GM11168 (cell line): ENCODE data around the gene PRSS8.
"Not testable (repeated sequence)": the region's sequence is repeated elsewhere in the genome, so short reads cannot be mapped to it uniquely, and the experiment has no call there.

ENCODE experiments used
- in situ Hi-C: fragments of 300-500 bp; cut with MboI; formaldehyde crosslinking; loops from one replicate; pipeline ENCODE4 v1.12.0; 2022; ENCODE audit warnings: low sequenced_read_pairs; ENCODE audit not compliant: unreplicated experiment

The PRSS8 gene

GRCh38 chr16:31145398-31145990 lies 10.0 kb upstream of the PRSS8 start:
- in situ Hi-C loops: no loop called here

- in situ Hi-C loops: not testable (repeated sequence)
Measured at GRCh38 chr16:31144418-31144817, 8.9 kb upstream of the PRSS8 start.

- in situ Hi-C loops: no loop called here
Measured at GRCh38 chr16:31143694-31144148, 8.2 kb upstream of the PRSS8 start.

- in situ Hi-C loops: no loop called here
Measured at GRCh38 chr16:31143011-31143693, 7.6 kb upstream of the PRSS8 start.

- in situ Hi-C loops: no loop called here
Measured at GRCh38 chr16:31142109-31143010, 6.8 kb upstream of the PRSS8 start.

GRCh38 chr16:31141489-31142108 lies 6.1 kb upstream of the PRSS8 start:
- in situ Hi-C loops: no loop called here

- in situ Hi-C loops: not testable (repeated sequence)
Measured at GRCh38 chr16:31141071-31141469, 5.5 kb upstream of the PRSS8 start.

GRCh38 chr16:31138621-31139578 lies 3.4 kb upstream of the PRSS8 start:
- in situ Hi-C loops: no loop called here

- in situ Hi-C loops: not testable (repeated sequence)
Measured at GRCh38 chr16:31136822-31137499, 1.4 kb upstream of the PRSS8 start.

- in situ Hi-C loops: no loop called here
Measured at GRCh38 chr16:31136287-31136662, 748 bp upstream of the PRSS8 start.

GRCh38 chr16:31134625-31135534 lies 647 bp downstream of the PRSS8 start:
- in situ Hi-C loops: no loop called here

- in situ Hi-C loops: no loop called here
Measured at GRCh38 chr16:31134091-31134571, 1.4 kb downstream of the PRSS8 start.

- in situ Hi-C loops: no loop called here
Measured at GRCh38 chr16:31133046-31133501, 2.5 kb downstream of the PRSS8 start.

GRCh38 chr16:31132303-31132979 lies 3.1 kb downstream of the PRSS8 start:
- in situ Hi-C loops: no loop called here

GRCh38 chr16:31131841-31132271 lies 3.7 kb downstream of the PRSS8 start:
- in situ Hi-C loops: no loop called here

GRCh38 chr16:31131416-31131815 lies 4.1 kb downstream of the PRSS8 start:
- in situ Hi-C loops: no loop called here

GRCh38 chr16:31130899-31131298 lies 4.6 kb downstream of the PRSS8 start:
- in situ Hi-C loops: no loop called here
